Measurements from ENCODE around the gene CELF1. TPM values are rescaled to one million over a fixed set of nuclear protein-coding genes. Genes with fewer than 3 reads are reported as not detected.

CELF1 gene
- total RNA-seq: 67.6 and 80.9 TPM in 2 replicates

DNA sequence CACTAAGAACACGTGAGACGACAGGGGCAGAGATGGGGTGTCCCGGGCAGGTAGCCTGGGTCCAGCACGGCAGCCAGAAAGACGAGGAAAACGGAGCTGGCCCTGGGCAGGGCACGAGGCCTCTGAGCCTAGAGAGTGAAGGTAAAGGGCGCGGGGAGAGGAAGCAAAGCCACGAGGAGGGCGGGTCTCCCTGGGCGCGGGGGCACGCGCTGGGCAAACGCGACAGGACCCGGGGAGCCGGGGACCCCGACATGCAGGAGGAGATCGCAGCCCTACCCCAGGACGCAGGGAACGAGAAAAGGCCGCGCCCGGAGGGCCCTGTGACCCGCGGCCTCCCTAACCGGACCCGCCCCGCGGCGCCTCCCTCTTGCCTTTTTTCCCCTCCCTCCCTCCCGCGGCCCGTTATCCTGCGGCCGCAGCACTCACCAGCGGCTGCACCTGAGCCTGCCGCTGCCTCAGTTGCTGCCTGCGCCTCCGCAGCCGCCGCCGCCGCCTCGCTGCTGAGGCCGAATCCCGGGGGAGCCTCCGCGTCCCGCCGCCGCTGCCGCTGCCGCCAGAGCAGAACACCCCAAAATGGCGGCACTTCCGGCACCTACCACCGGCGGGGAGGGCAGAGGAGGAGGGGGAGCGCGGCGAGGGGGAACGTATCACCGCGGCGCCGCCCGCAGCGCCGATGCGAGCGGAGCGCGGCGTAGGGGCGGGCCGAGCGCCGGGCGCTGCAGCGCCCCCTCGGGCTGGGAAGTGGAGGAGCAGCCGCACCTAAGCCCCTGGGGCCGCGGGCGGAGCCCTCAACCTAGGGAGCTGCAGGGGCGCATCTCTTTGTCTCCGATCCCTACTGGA is at the start of gene CELF1:
Gene CELF1 (minus strand): TSS at position 567 of the 840 bp plus-strand sequence. CDS start 53,609 bp downstream, outside the sequence.

DNA sequence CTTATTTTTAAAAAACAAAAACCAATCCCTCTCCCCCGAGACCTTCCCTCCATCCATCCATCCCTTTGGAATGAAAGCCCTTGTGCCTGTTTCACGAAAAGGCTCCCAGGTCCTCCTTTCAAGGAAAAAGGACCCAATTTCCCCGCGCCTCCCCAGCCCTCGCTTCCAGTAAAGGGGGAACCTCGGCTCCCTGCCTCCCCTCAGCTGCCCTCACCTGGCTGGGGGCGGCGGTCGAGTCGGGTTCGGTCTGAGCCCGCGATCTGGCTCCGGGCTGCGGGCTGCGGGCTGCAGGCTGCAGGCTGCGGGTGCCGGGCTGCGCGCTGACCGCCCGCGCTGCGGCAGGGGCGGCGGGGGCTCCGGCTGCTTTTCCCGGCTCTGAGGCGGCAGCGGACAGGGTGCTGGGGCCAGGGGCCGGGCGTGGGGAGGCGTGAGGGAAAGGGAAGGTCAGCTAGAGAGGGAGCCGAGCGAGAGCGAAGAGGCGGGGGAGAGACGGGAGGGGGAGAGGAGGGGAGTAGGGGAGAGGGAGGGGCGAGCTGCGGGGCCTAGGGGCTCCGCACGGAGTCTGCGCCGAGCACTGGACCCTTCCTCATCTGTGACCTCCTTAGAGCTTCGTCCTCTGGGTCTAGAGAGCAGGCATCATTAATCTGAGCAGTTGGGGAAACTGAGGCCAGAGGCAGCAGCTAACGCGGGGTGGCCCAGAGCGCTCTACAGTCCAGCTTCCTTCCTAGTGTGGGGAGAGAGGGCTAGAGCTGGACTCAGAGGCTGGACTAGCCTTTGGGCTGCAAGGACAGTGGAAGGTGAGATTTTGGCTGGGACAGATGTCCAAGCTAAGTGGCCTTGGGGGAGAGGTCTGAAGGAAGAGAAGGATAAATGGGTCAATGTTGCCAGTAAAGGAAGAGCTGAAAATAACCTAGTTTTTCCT is 41.3 kb upstream of the CELF1 start, which contains the start of gene C1QTNF4:
Gene C1QTNF4 (minus strand): TSS at position 478 of the 922 bp plus-strand sequence. CDS start 3,601 bp downstream, outside the sequence.

DNA sequence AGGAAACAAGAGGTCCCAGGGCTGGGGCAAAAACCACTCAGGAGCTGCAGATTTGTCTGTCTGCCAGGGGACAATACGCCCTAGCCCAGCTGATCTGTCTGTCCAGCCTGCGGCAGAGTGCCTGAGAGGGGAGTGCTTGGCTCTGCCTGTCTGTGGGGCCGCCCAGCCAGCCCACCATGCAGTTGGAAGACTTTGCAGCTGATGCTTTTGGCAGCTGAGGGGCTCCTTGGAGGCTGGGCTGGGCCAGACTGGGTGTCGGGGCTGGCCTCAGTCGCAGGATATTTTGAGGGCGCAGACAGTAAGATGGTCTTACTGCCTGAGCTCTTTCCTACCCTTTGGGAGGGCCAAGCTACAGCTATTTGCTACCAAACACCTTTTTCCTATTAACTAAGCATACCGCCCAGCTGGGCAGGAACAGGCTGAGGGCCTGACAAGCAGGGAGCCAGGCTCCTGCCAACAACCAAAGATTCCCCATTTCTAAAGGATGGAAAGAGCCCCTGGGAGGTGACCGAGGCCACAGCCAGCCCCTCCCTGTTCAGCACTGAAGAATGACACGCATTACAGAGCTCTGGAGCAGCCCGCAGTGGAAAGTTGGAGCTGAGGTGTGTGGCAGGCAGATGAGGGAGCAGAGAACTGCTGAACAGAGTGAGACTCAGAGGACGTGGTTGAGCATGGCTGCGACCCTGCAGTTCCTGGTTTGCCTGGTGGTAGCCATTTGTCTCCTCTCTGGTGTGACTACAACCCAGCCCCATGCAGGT is 33.3 kb upstream of the CELF1 start, which contains the start of gene FAM180B:
Gene FAM180B (plus strand): TSS at position 581 of the 758 bp plus-strand sequence. CDS start 91 bp downstream, at position 672.

DNA sequence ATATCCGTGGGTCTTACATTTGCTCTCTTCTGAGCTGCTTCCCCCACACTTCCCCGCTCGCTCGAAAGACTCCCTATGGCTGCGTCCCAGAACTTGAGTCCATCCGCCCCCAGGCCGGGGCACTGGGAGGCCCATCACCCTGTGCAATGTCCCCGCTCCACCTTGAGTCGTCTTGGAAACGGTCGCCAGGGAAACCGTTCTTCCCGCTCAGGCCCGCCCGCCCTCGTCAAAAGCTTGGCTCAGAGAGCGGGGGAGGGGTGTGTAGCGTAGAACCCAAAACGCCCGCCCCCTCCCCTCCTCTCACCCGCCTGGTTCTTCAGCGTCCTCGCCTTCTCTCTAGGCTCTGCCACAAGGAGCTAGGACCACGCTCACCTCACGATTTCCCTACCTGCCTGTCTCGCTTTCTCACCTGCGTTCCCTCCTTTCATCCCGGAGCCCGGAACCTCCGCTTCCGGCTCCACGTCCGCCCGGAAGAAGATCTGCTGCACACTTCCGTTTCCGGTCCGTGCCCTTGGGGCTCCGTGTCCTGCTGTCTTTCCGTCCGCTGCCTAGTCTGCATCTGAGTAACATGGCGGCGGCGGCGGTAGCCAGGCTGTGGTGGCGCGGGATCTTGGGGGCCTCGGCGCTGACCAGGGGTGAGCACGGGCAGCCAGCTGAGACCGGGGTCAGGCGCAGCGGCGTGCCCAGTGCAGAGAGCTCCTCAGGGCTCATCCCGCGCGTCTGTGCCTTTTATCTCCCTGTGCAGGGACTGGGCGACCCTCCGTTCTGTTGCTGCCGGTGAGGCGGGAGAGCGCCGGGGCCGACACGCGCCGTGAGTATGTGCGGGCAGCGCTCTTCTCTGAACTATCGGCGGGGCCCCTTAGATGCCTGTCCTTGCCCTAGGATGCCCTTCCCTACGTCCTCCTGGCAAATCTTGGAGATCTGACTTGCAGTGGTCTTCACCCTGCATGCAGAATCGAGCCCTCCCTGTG is 25.9 kb upstream of the CELF1 start, which contains the start of the genes KBTBD4 and NDUFS3:
Gene KBTBD4 (minus strand): TSS at position 447 of the 971 bp plus-strand sequence. CDS start 19 bp downstream, at position 428.
Gene NDUFS3 (plus strand): TSS at position 551 of the 971 bp plus-strand sequence. CDS start 18 bp downstream, at position 569.

DNA sequence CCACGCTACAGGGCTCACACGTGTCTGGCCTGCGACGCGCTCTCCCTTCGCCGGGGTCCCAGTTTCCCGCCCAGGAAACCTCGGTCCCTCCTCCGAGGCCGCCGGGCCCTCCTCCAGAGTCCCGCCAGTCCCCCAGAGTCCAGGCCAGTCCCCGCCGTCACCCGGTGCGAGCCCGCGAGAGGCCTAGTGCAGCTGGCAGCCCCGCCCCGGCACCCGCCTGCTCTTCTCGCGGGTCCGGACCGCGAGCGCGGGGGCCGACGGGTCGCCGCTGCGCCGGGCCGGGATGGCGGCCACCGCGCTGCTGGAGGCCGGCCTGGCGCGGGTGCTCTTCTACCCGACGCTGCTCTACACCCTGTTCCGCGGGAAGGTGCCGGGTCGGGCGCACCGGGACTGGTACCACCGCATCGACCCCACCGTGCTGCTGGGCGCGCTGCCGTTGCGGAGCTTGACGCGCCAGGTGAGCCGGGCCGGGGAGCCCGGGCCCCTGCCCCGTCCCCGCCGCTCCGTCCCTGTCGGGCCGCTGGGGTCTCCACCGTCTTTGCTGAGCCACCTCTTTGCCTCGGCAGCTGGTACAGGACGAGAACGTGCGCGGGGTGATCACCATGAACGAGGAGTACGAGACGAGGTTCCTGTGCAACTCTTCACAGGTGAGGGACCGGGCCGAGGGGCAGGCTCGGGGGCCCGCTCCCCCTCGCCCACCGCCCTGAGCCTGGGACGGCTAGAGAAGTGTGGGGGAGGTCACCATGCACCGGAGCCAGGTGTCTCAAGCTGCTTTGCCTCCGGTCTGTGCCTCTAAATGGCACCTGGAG is 12.6 kb upstream of the CELF1 start, which contains the start of gene PTPMT1:
Gene PTPMT1 (plus strand): TSS at position 260 of the 809 bp plus-strand sequence. CDS start 24 bp downstream, at position 284.

DNA sequence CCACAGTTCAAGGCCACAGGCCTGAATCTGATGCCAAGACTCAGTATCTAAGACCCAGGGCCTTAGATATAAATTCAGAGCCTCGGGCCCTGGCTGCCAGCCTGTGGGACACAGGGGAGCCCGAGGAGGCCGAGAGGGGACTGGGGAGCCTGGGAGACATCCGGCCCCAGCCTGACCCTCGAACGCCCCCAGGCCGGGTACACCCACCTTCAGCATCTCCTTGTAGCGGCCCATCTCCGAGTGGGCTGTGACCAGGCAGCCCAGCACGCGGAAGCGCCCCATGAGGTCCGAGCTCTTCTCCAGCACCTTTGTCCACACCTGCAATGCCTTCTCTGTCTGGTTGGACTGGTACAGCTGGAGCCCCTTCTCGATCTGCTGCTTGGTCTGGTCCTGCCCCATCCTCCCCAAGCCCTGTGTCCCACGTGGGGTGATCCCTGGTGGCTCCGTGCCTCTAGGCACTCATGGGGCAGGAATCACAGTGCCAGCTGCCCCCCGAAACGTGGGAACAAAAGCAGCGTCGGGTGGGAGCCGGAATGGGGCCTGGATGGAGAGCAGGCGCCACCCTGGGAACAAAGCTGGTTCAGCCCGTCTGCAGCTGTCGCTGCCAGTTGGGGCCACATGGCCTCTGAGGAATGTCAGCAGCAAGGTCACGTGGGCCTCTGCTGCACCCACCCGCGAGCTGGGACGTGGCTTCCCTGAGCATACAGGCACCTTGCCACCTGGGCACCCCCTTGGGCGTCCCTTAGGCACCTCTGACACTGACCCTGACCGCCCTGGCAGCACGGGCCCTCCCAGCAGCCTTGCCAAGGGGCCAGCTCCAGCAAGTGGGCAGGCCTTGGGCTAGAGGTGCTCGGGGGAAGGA is 104.1 kb downstream of the CELF1 start, which contains the start of gene RAPSN:
Gene RAPSN (minus strand): TSS at position 571 of the 862 bp plus-strand sequence. CDS start 172 bp downstream, at position 399.

DNA sequence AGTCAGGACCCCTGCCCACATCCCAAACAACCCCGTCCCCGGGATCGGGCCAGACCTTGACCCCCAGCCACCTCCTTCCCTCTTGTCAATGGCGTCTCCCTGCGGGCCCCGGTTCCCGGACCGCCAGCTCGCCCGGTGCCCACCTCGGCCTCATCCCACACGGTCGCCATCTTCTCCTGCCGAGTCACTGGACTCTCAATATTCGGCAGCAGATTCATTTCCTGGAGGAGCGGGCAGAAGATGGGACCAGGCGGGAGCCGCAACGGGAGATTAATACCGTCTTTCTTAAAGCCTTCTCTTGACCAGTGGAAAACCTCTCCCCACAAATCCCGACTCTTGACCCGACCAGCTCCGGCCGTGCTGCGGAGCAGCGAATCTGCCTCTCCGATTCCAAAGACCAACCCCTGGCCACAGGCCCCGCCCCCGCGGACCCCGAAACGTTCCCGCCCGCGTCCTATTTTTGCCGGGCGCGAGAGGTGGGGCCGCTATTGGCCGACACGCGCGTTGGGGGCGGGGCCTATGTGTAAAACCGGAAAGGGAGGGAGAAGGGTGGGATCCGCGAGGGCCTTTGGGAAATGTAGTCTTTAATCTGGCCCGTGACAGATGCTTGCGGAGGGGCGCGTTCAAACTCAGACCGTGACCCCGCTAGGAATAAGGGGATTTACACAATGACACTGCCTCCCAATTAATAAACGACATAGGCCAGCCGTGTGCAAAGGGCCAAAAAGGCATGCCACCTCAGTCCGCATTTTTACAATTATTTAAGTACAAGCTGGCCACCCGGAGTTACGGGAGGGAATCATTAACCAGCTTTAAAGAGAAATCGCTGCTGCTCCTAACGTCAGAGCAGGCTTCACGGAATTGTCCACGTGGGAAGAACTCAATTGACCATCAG is 126.6 kb downstream of the CELF1 start, which contains the start of gene PSMC3:
Gene PSMC3 (minus strand): TSS at position 378 of the 895 bp plus-strand sequence. CDS start 160 bp downstream, at position 218.

Other genes starting within 250 kb of the CELF1 start
- not detected in 2 replicates for gene MYBPC3, start 200.4 kb downstream of the CELF1 start, total RNA-seq
- gene SPI1, start 174.6 kb downstream of the CELF1 start, total RNA-seq: not detected in 2 replicates
- 45.1 and 53.3 TPM in 2 replicates for gene SLC39A13, start 144.5 kb downstream of the CELF1 start, total RNA-seq
- gene PSMC3, start 126.7 kb downstream of the CELF1 start, total RNA-seq: 229 and 249 TPM in 2 replicates
- under 0.01 and 0.30 TPM in 2 replicates for gene RAPSN, start 104.0 kb downstream of the CELF1 start, total RNA-seq
- 99.8 and 110 TPM in 2 replicates for gene PTPMT1, start 12.5 kb upstream of the CELF1 start, total RNA-seq
- 24.2 and 30.5 TPM in 2 replicates for gene KBTBD4, start 25.8 kb upstream of the CELF1 start, total RNA-seq
- 93.8 and 109 TPM in 2 replicates for gene NDUFS3, start 25.9 kb upstream of the CELF1 start, total RNA-seq
- not detected in 2 replicates for gene FAM180B, start 33.5 kb upstream of the CELF1 start, total RNA-seq
- gene C1QTNF4, start 41.3 kb upstream of the CELF1 start, total RNA-seq: 0.97 and 1.5 TPM in 2 replicates
- gene MTCH2, start 89.4 kb upstream of the CELF1 start, total RNA-seq: 95.2 and 124 TPM in 2 replicates
- under 0.01 TPM in 1 of 2 replicates, not detected in the other for gene AGBL2, start 162.2 kb upstream of the CELF1 start, total RNA-seq
- 41.6 and 56.7 TPM in 2 replicates for gene FNBP4, start 214.2 kb upstream of the CELF1 start, total RNA-seq

Data from epithelial cell of umbilical artery (primary cell).